Pancreas (tissue), 10 donors: Measurements from ENCODE around the gene IFT43. TPM values are rescaled to one million over a fixed set of nuclear protein-coding genes. Genes with fewer than 3 reads are reported as not detected.
A peak's percentile ranks its signal among the peaks of the same experiment; 100 is the strongest.

Source experiments
- ATAC-seq, 4 donors: fragments of 200-7000 bp; cut with Tn5 transposase; one replicate each; pipeline versions ENCODE4 v1.8.0 to v1.9.1; 2020; ENCODE audit warnings: mild to moderate bottlenecking in 4 of 4, moderate library complexity in 4 of 4
- DNase-seq, 6 donors: peaks; one replicate each; pipeline ENCODE4 v3.0.0-alpha.2; 2020
- FAIRE-seq: peaks from 2 replicates; lab custom pipeline; 2012; peaks lifted over from hg19 to GRCh38; lab: Jason Lieb, UNC
- H3K27ac ChIP-seq, 4 donors: fragments of 200-600 bp; sonication (generic); 1 replicate in 3 of 4; 2 replicates in 1 of 4; pipeline versions ENCODE4 v1.5.0 to v1.8.0; 2020
- H3K27me3 ChIP-seq, 4 donors: fragments of 200-600 bp; one replicate each; pipeline ENCODE4 v1.8.0; 2021
- H3K36me3 ChIP-seq, 3 donors: fragments of 200-600 bp; sonication (generic) in 1 of 3; one replicate each; pipeline versions ENCODE4 v1.5.0 to v1.8.0; 2020 to 2021
- H3K4me1 ChIP-seq, 3 donors: fragments of 200-600 bp; one replicate each; pipeline ENCODE4 v1.8.0; 2021
- H3K4me3 ChIP-seq, 4 donors: fragments of 200-600 bp; sonication (generic) in 2 of 4; one replicate each; pipeline versions ENCODE4 v1.5.0 to v1.8.0; 2020 to 2021
- H3K9me3 ChIP-seq, 4 donors: fragments of 200-600 bp; one replicate each; pipeline ENCODE4 v1.8.0; 2021
- WGBS, 2 donors: extraction: QIAGEN DNeasy Blood & Tissue Kit; methylation state at CpG; one replicate each; pipeline ENCODE4 v1.1.7; 2013; 5-methylcytosine and 5-hydroxymethylcytosine counted together
- intact Hi-C, 3 donors: fragments of 100-400 bp; cut with DNase I; formaldehyde crosslinking; loops; one replicate each; pipeline versions ENCODE4 v1.11.1 to v1.14.2; 2022
- polyA plus RNA-seq, 2 donors: library from polyadenylated mRNA; stranded (reverse); fragments of 200-250 nt; gene quantifications; one replicate each; pipeline ENCODE4 v1.2.3, GENCODE V29; 2013
- total RNA-seq, 6 donors: library from RNA; stranded (reverse); fragmentation: NEBNext Ultra II Directional in 4 of 6; extraction: Animal tissue kit (Norgen Biotek cat#: 25700) in 4 of 6; gene quantifications; one replicate each; pipeline versions ENCODE4 v1.2.1 to v1.2.4, GENCODE V29; 2021 to 2023
- TF ChIP-seq, protein P1 (sequence below), 4 donors: fragments of 200-600 bp; sonication (generic) in 3 of 4; IDR thresholded peaks; one replicate each; pipeline versions ENCODE4 v1.5.0 to v1.8.0; 2021; ENCODE audit warnings: antibody characterized with exemption in 4 of 4
- donor health status: healthy with polysubstance abuse.
- donor health status: DM: no; HTN: no; CAD: no; lungs with moderate emphysema.
- donor health status: DM: no; HTN: no; CAD: no.
- donor health status: control.
- donor health status: control.
- donor health status: Bipolar disorder and iron deficiency.
- donor health status: DM: yes; HTN: yes; CAD: no.
- donor health status: DM: no; HTN: no; CAD: no.
- donor health status: DM: no; HTN: no; CAD: no.
- donor health status: DM: yes; HTN: yes; CAD: no.

The IFT43 gene
- total and polyA plus RNA-seq, 8 donors, result 11.4 to 46.3 (median 16.5) TPM

DNA sequence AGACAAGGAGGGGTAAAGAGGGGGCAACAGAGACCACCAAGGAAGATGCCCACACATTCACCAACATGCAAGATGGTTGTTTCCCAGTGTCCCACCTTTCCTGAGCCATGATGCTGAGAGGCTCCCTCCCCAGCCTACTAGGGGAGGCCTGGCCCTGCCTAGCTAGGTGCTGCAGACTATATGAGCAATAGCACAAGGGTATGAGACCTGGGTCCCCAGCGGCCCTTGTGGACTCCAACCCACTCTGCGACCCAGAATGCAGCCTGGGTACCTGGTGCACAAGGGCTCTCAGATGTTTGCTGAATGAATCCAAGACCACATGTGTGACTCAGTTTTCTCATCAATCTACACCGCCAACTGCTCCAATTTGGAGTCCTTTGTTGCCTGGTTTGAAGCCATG, 17.7 kb upstream of the IFT43 start:
- DNase-seq (no peak), ATAC-seq (no peak), FAIRE-seq (no peak)
- Histone ChIP-seq H3K36me3 (peaks cover 0 to 61% (median 17%) of the 10 kb centered on the region in 3 donors), H3K4me1 (peaks cover 0 to 6% (median 6%) of the 10 kb centered on the region in 3 donors), H3K27me3 (no peaks in the 10 kb centered on the region), H3K9me3 (no peaks in the 10 kb centered on the region), H3K4me3 (no peak overlapping the region), H3K27ac (no peak overlapping the region)
- TF ChIP-seq, protein P1, sequence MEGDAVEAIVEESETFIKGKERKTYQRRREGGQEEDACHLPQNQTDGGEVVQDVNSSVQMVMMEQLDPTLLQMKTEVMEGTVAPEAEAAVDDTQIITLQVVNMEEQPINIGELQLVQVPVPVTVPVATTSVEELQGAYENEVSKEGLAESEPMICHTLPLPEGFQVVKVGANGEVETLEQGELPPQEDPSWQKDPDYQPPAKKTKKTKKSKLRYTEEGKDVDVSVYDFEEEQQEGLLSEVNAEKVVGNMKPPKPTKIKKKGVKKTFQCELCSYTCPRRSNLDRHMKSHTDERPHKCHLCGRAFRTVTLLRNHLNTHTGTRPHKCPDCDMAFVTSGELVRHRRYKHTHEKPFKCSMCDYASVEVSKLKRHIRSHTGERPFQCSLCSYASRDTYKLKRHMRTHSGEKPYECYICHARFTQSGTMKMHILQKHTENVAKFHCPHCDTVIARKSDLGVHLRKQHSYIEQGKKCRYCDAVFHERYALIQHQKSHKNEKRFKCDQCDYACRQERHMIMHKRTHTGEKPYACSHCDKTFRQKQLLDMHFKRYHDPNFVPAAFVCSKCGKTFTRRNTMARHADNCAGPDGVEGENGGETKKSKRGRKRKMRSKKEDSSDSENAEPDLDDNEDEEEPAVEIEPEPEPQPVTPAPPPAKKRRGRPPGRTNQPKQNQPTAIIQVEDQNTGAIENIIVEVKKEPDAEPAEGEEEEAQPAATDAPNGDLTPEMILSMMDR (IDR thresholded peaks at IDR 0.05), result no peak
- intact Hi-C loops, result no loop called here
- WGBS, 2 donors, result 96 to 98% methylated on average over 3 of the region's 3 CpGs

GRCh38 chr14:75968456-75968855, 17.1 kb upstream of the IFT43 start:
- Histone ChIP-seq H3K9me3 (no peaks in the 10 kb centered on the region), H3K27me3 (no peaks in the 10 kb centered on the region), H3K4me1 (peaks cover 1 to 11% (median 9%) of the 10 kb centered on the region in 3 donors), H3K27ac (no peak overlapping the region), H3K4me3 (no peak overlapping the region), H3K36me3 (peaks cover 0 to 55% (median 11%) of the 10 kb centered on the region in 3 donors)
- 64 to 81% methylated on average over 4 of the region's 4 CpGs for WGBS, 2 donors
- intact Hi-C loops, result no loop called here
- DNase-seq (no peak), FAIRE-seq (no peak), ATAC-seq (peak in 3 of 4 donors; percentile 27 to 42 (median 38))
- TF ChIP-seq, protein P1 (IDR thresholded peaks at IDR 0.05), result no peak

GRCh38 chr14:75969126-75969525, 16.4 kb upstream of the IFT43 start:
- no peak overlapping the region for H3K4me3 ChIP-seq
- WGBS, 2 donors, result 76 to 89% methylated on average over 4 of the region's 4 CpGs
- H3K27ac ChIP-seq, result no peak overlapping the region
- ATAC-seq (no peak), DNase-seq (no peak), FAIRE-seq (no peak)
- peaks cover 0 to 48% (median 5%) of the 10 kb centered on the region in 3 donors for H3K36me3 ChIP-seq
- H3K9me3 ChIP-seq, result no peaks in the 10 kb centered on the region
- no peaks in the 10 kb centered on the region for H3K27me3 ChIP-seq
- peaks cover 3 to 11% (median 9%) of the 10 kb centered on the region in 3 donors for H3K4me1 ChIP-seq
- intact Hi-C loops, result no loop called here
- TF ChIP-seq, protein P1 (IDR thresholded peaks at IDR 0.05), result no peak

GRCh38 chr14:75969891-75970290, 15.7 kb upstream of the IFT43 start:
- DNase-seq (no peak), ATAC-seq (no peak), FAIRE-seq (no peak)
- TF ChIP-seq, protein P1 (IDR thresholded peaks at IDR 0.05), result no peak
- Histone ChIP-seq H3K4me1 (peaks cover 3 to 11% (median 9%) of the 10 kb centered on the region in 3 donors), H3K4me3 (no peak overlapping the region), H3K9me3 (no peaks in the 10 kb centered on the region), H3K27ac (no peak overlapping the region), H3K27me3 (no peaks in the 10 kb centered on the region), H3K36me3 (peaks cover 0 to 40% (median 5%) of the 10 kb centered on the region in 3 donors)
- intact Hi-C loops, result no loop called here
- WGBS, 2 donors, result 76% methylated on average over 8 of the region's 8 CpGs

DNA sequence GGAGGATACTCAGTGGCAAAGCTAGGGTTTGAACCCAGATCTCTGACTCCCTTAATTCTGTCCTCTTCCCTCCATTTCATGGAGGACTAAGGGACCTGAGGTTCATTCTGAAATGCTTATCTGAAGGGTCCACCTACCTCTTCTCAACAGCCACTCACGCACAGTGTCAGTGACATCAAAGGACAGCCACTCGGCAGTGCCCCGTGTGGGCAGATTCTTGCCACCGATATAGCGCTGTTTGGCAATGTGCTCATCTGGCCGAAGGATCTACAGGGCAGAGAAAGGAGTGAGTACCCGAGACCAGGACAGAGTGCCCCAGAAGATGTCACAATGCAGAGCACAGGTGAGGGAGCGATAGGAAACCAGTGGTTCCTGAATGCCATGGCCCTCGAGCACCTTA, 14.6 kb upstream of the IFT43 start:
- DNase-seq (no peak), FAIRE-seq (no peak), ATAC-seq (no peak)
- H3K36me3 ChIP-seq, result peaks cover 0 to 36% (median 5%) of the 10 kb centered on the region in 3 donors
- 88 to 89% methylated on average over 9 of the region's 9 CpGs for WGBS, 2 donors
- no peak overlapping the region for H3K27ac ChIP-seq
- no peaks in the 10 kb centered on the region for H3K27me3 ChIP-seq
- H3K4me1 ChIP-seq, result peaks cover 3 to 11% (median 9%) of the 10 kb centered on the region in 3 donors
- no peak overlapping the region for H3K4me3 ChIP-seq
- TF ChIP-seq, protein P1 (IDR thresholded peaks at IDR 0.05), result no peak
- intact Hi-C loops, result no loop called here
- H3K9me3 ChIP-seq, result no peaks in the 10 kb centered on the region
